Endothelial cell (in vitro differentiated cells): ENCODE measurements around the gene CHAF1A. TPM values are rescaled to one million over a fixed set of nuclear protein-coding genes. Genes with fewer than 3 reads are reported as not detected.

Source experiments
- DNase-seq: peaks from one replicate; pipeline ENCODE4 v3.0.0; 2021; ENCODE audit warnings: low spot score
- H3K27ac Mint-ChIP-seq: one replicate; pipeline ENCODE4 v1.8.0; 2021; ENCODE audit warnings: mixed read lengths, inconsistent platforms; ENCODE audit not compliant: unreplicated experiment
- H3K27me3 Mint-ChIP-seq: one replicate; pipeline ENCODE4 v1.8.0; 2021; ENCODE audit warnings: mild to moderate bottlenecking, moderate library complexity, mixed read lengths, inconsistent platforms; ENCODE audit not compliant: unreplicated experiment
- H3K36me3 Mint-ChIP-seq: one replicate; pipeline ENCODE4 v1.8.0; 2021; ENCODE audit warnings: mild to moderate bottlenecking, low read depth, mixed read lengths, inconsistent platforms; ENCODE audit not compliant: unreplicated experiment
- H3K4me1 Mint-ChIP-seq: one replicate; pipeline ENCODE4 v1.8.0; 2021; ENCODE audit warnings: mild to moderate bottlenecking, mixed read lengths, inconsistent platforms; ENCODE audit not compliant: unreplicated experiment
- H3K4me3 Mint-ChIP-seq: one replicate; pipeline ENCODE4 v1.8.0; 2021; ENCODE audit warnings: mild to moderate bottlenecking, mixed read lengths, inconsistent platforms; ENCODE audit not compliant: unreplicated experiment
- H3K9me3 Mint-ChIP-seq: one replicate; pipeline ENCODE4 v1.8.0; 2021; ENCODE audit warnings: mixed read lengths, inconsistent platforms; ENCODE audit not compliant: unreplicated experiment
- CTCF ChIP-seq: fragments of 200-600 bp; sonication (generic); IDR thresholded peaks from one replicate; pipeline ENCODE4 v1.5.0; 2021; ENCODE audit warnings: antibody characterized with exemption; ENCODE audit not compliant: unreplicated experiment
- total RNA-seq: library from RNA; stranded (reverse); fragmentation: NEBNext Ultra II Directional; extraction: Animal tissue kit (Norgen Biotek cat#: 25700); gene quantifications from one replicate; pipeline ENCODE4 v1.2.1, GENCODE V29; 2021; ENCODE audit not compliant: unreplicated experiment

CHAF1A gene
- total RNA-seq, 1 donor from 2014 or later, result 29.8 TPM

- Mint-ChIP-seq H3K9me3 (no peaks in the 10 kb centered on the region), H3K27me3 (peaks cover 3% of the 10 kb centered on the region), H3K4me3 (no peak overlapping the region), H3K4me1 (no peaks in the 10 kb centered on the region), H3K27ac (no peak overlapping the region), H3K36me3 (peaks cover 21% of the 10 kb centered on the region)
- DNase-seq, result no peak
- TF ChIP-seq CTCF, result no peak
Observed at GRCh38 chr19:4425537-4425936, 23.1 kb downstream of the CHAF1A start.

GRCh38 chr19:4428326-4428975 is 26.0 kb downstream of the CHAF1A start:
- no peak for TF ChIP-seq CTCF
- DNase-seq, result no peak
- Mint-ChIP-seq H3K4me1 (no peaks in the 10 kb centered on the region), H3K36me3 (peaks cover 32% of the 10 kb centered on the region), H3K9me3 (no peaks in the 10 kb centered on the region), H3K27me3 (peaks cover 2% of the 10 kb centered on the region), H3K4me3 (no peak overlapping the region), H3K27ac (no peak overlapping the region)

GRCh38 chr19:4429256-4429655 is 26.8 kb downstream of the CHAF1A start:
- Mint-ChIP-seq H3K4me1 (no peaks in the 10 kb centered on the region), H3K9me3 (no peaks in the 10 kb centered on the region), H3K36me3 (peaks cover 32% of the 10 kb centered on the region), H3K27me3 (peaks cover 2% of the 10 kb centered on the region), H3K27ac (peak overlapping the region; percentile 43), H3K4me3 (peak overlapping the region; percentile 47)
- TF ChIP-seq CTCF, result no peak
- no peak for DNase-seq

GRCh38 chr19:4429771-4430171 is 27.3 kb downstream of the CHAF1A start:
- peaks cover 2% of the 10 kb centered on the region for H3K27me3 Mint-ChIP-seq
- H3K27ac Mint-ChIP-seq, result no peak overlapping the region
- H3K36me3 Mint-ChIP-seq, result peaks cover 37% of the 10 kb centered on the region
- no peaks in the 10 kb centered on the region for H3K4me1 Mint-ChIP-seq
- TF ChIP-seq CTCF, result no peak
- no peak overlapping the region for H3K4me3 Mint-ChIP-seq
- no peaks in the 10 kb centered on the region for H3K9me3 Mint-ChIP-seq
- no peak for DNase-seq

- H3K9me3 Mint-ChIP-seq, result no peaks in the 10 kb centered on the region
- no peak for DNase-seq
- peak overlapping the region; percentile 42 for H3K4me3 Mint-ChIP-seq
- no peak overlapping the region for H3K27ac Mint-ChIP-seq
- H3K27me3 Mint-ChIP-seq, result peaks cover 2% of the 10 kb centered on the region
- H3K4me1 Mint-ChIP-seq, result no peaks in the 10 kb centered on the region
- peaks cover 41% of the 10 kb centered on the region for H3K36me3 Mint-ChIP-seq
- no peak for TF ChIP-seq CTCF
Observed at GRCh38 chr19:4430760-4431159, 28.3 kb downstream of the CHAF1A start.
